Keratinocyte (primary cell): ENCODE data around the gene HOXC9. TPM values are rescaled to one million over a fixed set of nuclear protein-coding genes. Genes with fewer than 3 reads are reported as not detected.

Experiments
- DNase-seq: peaks from one replicate; pipeline ENCODE4 v3.0.0-alpha.2; 2011; ENCODE audit warnings: low read depth, missing footprints, low spot score
- FAIRE-seq: peaks from 2 replicates; lab custom pipeline; 2011; peaks lifted over from hg19 to GRCh38; lab: Jason Lieb, UNC
- H2AFZ ChIP-seq: 2 replicates; pipeline ENCODE4 v1.6.0; 2012; ENCODE audit warnings: low read length, control low read depth, inconsistent platforms; ENCODE audit not compliant: control insufficient read depth
- H3K27ac ChIP-seq: 2 replicates; pipeline ENCODE4 v1.5.1; 2011; ENCODE audit warnings: low read length; ENCODE audit not compliant: control insufficient read depth, insufficient read depth
- H3K27me3 ChIP-seq: 3 replicates; pipeline ENCODE4 v1.6.0; 2011; ENCODE audit warnings: low read length; ENCODE audit not compliant: control insufficient read depth, insufficient read depth; ENCODE audit errors: extremely low read depth
- H3K36me3 ChIP-seq, 2 experiments: 2 replicates in 1 of 2; 3 replicates in 1 of 2; pipeline ENCODE4 v1.5.1; 2011; ENCODE audit warnings: low read length in 2 of 2, mild to moderate bottlenecking in 1 of 2; ENCODE audit not compliant: control insufficient read depth in 2 of 2, insufficient read depth in 2 of 2; ENCODE audit errors: extremely low read depth in 1 of 2
- H3K4me1 ChIP-seq: 3 replicates; pipeline ENCODE4 v1.5.1; 2011; ENCODE audit warnings: low read length; ENCODE audit not compliant: control insufficient read depth, insufficient read depth; ENCODE audit errors: extremely low read depth
- H3K4me2 ChIP-seq: 3 replicates; pipeline ENCODE4 v1.6.0; 2011; ENCODE audit warnings: low read depth, low read length; ENCODE audit not compliant: control insufficient read depth, insufficient read depth; ENCODE audit errors: extremely low read depth
- H3K4me3 ChIP-seq, 3 experiments: fragments of 200-600 bp in 1 of 3; sonication (generic) in 1 of 3; 2 replicates in 2 of 3; 3 replicates in 1 of 3; pipeline ENCODE4 v1.5.1; 2011 to 2016; ENCODE audit warnings: low read length in 3 of 3, mild to moderate bottlenecking in 3 of 3, control low read depth in 2 of 3, inconsistent platforms in 1 of 3, low read depth in 1 of 3, mixed read lengths in 1 of 3, mixed run types in 1 of 3, moderate library complexity in 1 of 3; ENCODE audit not compliant: control insufficient read depth in 2 of 3, insufficient read depth in 2 of 3; ENCODE audit errors: extremely low read depth in 1 of 3
- H3K79me2 ChIP-seq: 2 replicates; pipeline ENCODE4 v1.6.0; 2012; ENCODE audit warnings: low read length; ENCODE audit not compliant: control insufficient read depth, insufficient read depth
- H3K9ac ChIP-seq: 3 replicates; pipeline ENCODE4 v1.6.0; 2011; ENCODE audit warnings: low read length; ENCODE audit not compliant: control insufficient read depth, insufficient read depth; ENCODE audit errors: extremely low read depth
- H3K9me1 ChIP-seq: 3 replicates; pipeline ENCODE4 v1.6.0; 2011; ENCODE audit warnings: low read length; ENCODE audit not compliant: control insufficient read depth, insufficient read depth; ENCODE audit errors: extremely low read depth
- H3K9me3 ChIP-seq: 2 replicates; pipeline ENCODE4 v1.5.1; 2012; ENCODE audit warnings: low read depth, low read length; ENCODE audit not compliant: control insufficient read depth
- H4K20me1 ChIP-seq: 3 replicates; pipeline ENCODE4 v1.6.0; 2011; ENCODE audit warnings: low read length; ENCODE audit not compliant: control insufficient read depth, insufficient read depth; ENCODE audit errors: extremely low read depth
- CTCF ChIP-seq, 3 experiments: IDR thresholded peaks in 1 of 3; conservative IDR thresholded peaks in 1 of 3; optimal IDR thresholded peaks in 1 of 3; 2 replicates in 2 of 3; 3 replicates in 1 of 3; pipeline versions ENCODE3 to v1.5.1; 2011; ENCODE audit warnings: low read length in 3 of 3, mild to moderate bottlenecking in 3 of 3, moderate library complexity in 2 of 3, control low read depth in 1 of 3, inconsistent platforms in 1 of 3; ENCODE audit not compliant: insufficient read depth in 2 of 3; ENCODE audit errors: extremely low read depth in 1 of 3
- EZH2 ChIP-seq: IDR thresholded peaks from one replicate; pipeline ENCODE4 v1.6.1; 2012; ENCODE audit warnings: inconsistent platforms, mild to moderate bottlenecking, low read length, moderate library complexity
- dilution Hi-C: fragments of 300-500 bp; cut with MboI; formaldehyde crosslinking; loops from one replicate; pipeline ENCODE4 v1.7.0; 2020; ENCODE audit warnings: low sequenced_read_pairs; ENCODE audit not compliant: extremely low pct_ligation_motif_present
- polyA plus RNA-seq, 5 experiments: library from polyadenylated mRNA; depleted of rRNA in 3 of 5; stranded (reverse) in 3 of 5; stranded (forward) in 1 of 5; unstranded in 1 of 5; fragments of >200 nt; gene quantifications; 1 replicate in 1 of 5; 2 replicates in 3 of 5; 3 replicates in 1 of 5; pipeline versions ENCODE4 v1.2.1 to v1.2.3, GENCODE V29; 2011 to 2012; ENCODE audit warnings: missing spikeins in 2 of 5, low read depth in 1 of 5, low replicate concordance in 1 of 5

The HOXC9 gene
- polyA plus RNA-seq, 1 donor (not counting 4 experiments of a cell fraction or from before 2014, with no cell fraction given): 1.8 TPM

- H3K27ac ChIP-seq: peak overlapping the region; percentile 74
- H4K20me1 ChIP-seq: no peaks in the 10 kb centered on the region
- peaks cover 31% of the 10 kb centered on the region for H3K79me2 ChIP-seq
- dilution Hi-C loops: no loop called here
- peak overlapping the region; percentile 44 to 67 (median 67) for H3K4me3 ChIP-seq
- peak overlapping the region; percentile 77 for H3K9ac ChIP-seq
- DNase-seq (no peak), FAIRE-seq (no peak)
- no peaks in the 10 kb centered on the region for H3K9me3 ChIP-seq
- H3K9me1 ChIP-seq: no peaks in the 10 kb centered on the region
- TF ChIP-seq CTCF (optimal IDR thresholded peaks at IDR 0.05 in 1 of 3, IDR thresholded peaks at IDR 0.05 in 1 of 3, conservative IDR thresholded peaks at IDR 0.05 in 1 of 3; ENCODE audit: extremely low read depth in 1 of 3, insufficient read depth in 2 of 3, low read length in 3 of 3) (peak in 1 of 3 experiments; percentile 12), EZH2 (no peak)
- peak overlapping the region; percentile 13 for H2AFZ ChIP-seq
- no peaks in the 10 kb centered on the region for H3K27me3 ChIP-seq
- H3K4me2 ChIP-seq: peak overlapping the region; percentile 87
- H3K36me3 ChIP-seq: no peaks in the 10 kb centered on the region
- H3K4me1 ChIP-seq: peaks cover 28% of the 10 kb centered on the region
Measured at GRCh38 chr12:53981634-53982565, 18.1 kb upstream of the HOXC9 start.

- Histone ChIP-seq H3K4me1 (peaks cover 30% of the 10 kb centered on the region), H3K27ac (peak overlapping the region; percentile 74), H2AFZ (no peak overlapping the region), H3K4me2 (peak overlapping the region; percentile 87), H3K27me3 (no peaks in the 10 kb centered on the region), H3K36me3 (no peaks in the 10 kb centered on the region), H3K9me3 (no peaks in the 10 kb centered on the region), H3K79me2 (peaks cover 41% of the 10 kb centered on the region), H3K4me3 (peak overlapping the region; percentile 44 to 67 (median 67)), H4K20me1 (no peaks in the 10 kb centered on the region), H3K9me1 (no peaks in the 10 kb centered on the region), H3K9ac (peak overlapping the region; percentile 77)
- FAIRE-seq (no peak), DNase-seq (no peak)
- TF ChIP-seq EZH2: no peak
- no peak for TF ChIP-seq CTCF (optimal IDR thresholded peaks at IDR 0.05 in 1 of 3, IDR thresholded peaks at IDR 0.05 in 1 of 3, conservative IDR thresholded peaks at IDR 0.05 in 1 of 3; ENCODE audit: extremely low read depth in 1 of 3, insufficient read depth in 2 of 3, low read length in 3 of 3)
- dilution Hi-C loops: no loop called here
Measured at GRCh38 chr12:53982648-53983567, 17.1 kb upstream of the HOXC9 start.
